DND-41 (cell line): ENCODE results near the gene CDYL2.

ENCODE experiments used
- ATAC-seq: fragments of 200-7000 bp; cut with Tn5 transposase; 3 replicates; pipeline ENCODE4 v1.9.1; 2021; ENCODE audit warnings: low read depth; ENCODE audit not compliant: insufficient read depth
- DNase-seq: peaks from one replicate; pipeline ENCODE4 v3.0.0-alpha.2; 2020
- H2AFZ ChIP-seq: 2 replicates; pipeline ENCODE4 v1.6.0; 2012; ENCODE audit warnings: low read depth, low read length
- H3K27ac ChIP-seq: 2 replicates; pipeline ENCODE4 v1.5.1; 2012; ENCODE audit warnings: low read length, inconsistent platforms
- H3K27me3 ChIP-seq: fragments of 200-600 bp; sonication (generic); 2 replicates; pipeline ENCODE4 v1.6.0; 2012; ENCODE audit warnings: low read length, mild to moderate bottlenecking, inconsistent platforms; ENCODE audit not compliant: insufficient read depth, poor library complexity
- H3K36me3 ChIP-seq: 2 replicates; pipeline ENCODE4 v1.5.1; 2012; ENCODE audit warnings: low read length, inconsistent platforms; ENCODE audit not compliant: insufficient read depth
- H3K4me1 ChIP-seq: 2 replicates; pipeline ENCODE4 v1.5.1; 2012; ENCODE audit warnings: mild to moderate bottlenecking, low read length; ENCODE audit not compliant: insufficient read depth
- H3K4me2 ChIP-seq: 2 replicates; pipeline ENCODE4 v1.6.0; 2012; ENCODE audit warnings: mild to moderate bottlenecking, moderate library complexity, low read length, inconsistent platforms; ENCODE audit not compliant: insufficient read depth
- H3K4me3 ChIP-seq, 2 experiments: fragments of 200-600 bp in 1 of 2; shearing (Covaris generic) in 1 of 2; 2 replicates each; pipeline ENCODE4 v1.5.1; 2012 to 2016; ENCODE audit warnings: inconsistent platforms in 2 of 2, low read length in 2 of 2, mild to moderate bottlenecking in 2 of 2, low read depth in 1 of 2, moderate library complexity in 1 of 2
- H3K79me2 ChIP-seq: 2 replicates; pipeline ENCODE4 v1.6.0; 2012; ENCODE audit warnings: low read length, inconsistent platforms; ENCODE audit not compliant: insufficient read depth
- H3K9ac ChIP-seq: 2 replicates; pipeline ENCODE4 v1.6.0; 2012; ENCODE audit warnings: low read depth, mild to moderate bottlenecking, inconsistent platforms, low read length, moderate library complexity
- H3K9me3 ChIP-seq: 2 replicates; pipeline ENCODE4 v1.5.1; 2012; ENCODE audit warnings: low read length, moderate library complexity, mild to moderate bottlenecking, inconsistent platforms; ENCODE audit not compliant: insufficient read depth, severe bottlenecking
- H4K20me1 ChIP-seq: 2 replicates; pipeline ENCODE4 v1.6.0; 2012; ENCODE audit warnings: low read length; ENCODE audit not compliant: insufficient read depth
- EZH2 ChIP-seq: IDR thresholded peaks from 3 replicates; pipeline ENCODE4 v1.6.1; 2012; ENCODE audit warnings: borderline replicate concordance, low read depth, mild to moderate bottlenecking, moderate library complexity, low read length, inconsistent platforms; ENCODE audit not compliant: severe bottlenecking
- TF ChIP-seq, protein P1 (sequence below): IDR thresholded peaks from 2 replicates; pipeline ENCODE4 v1.5.1; 2012; ENCODE audit warnings: borderline replicate concordance, low read length, moderate library complexity, mild to moderate bottlenecking; ENCODE audit not compliant: poor library complexity, severe bottlenecking; ENCODE audit errors: extremely low read depth

The CDYL2 gene

DNA sequence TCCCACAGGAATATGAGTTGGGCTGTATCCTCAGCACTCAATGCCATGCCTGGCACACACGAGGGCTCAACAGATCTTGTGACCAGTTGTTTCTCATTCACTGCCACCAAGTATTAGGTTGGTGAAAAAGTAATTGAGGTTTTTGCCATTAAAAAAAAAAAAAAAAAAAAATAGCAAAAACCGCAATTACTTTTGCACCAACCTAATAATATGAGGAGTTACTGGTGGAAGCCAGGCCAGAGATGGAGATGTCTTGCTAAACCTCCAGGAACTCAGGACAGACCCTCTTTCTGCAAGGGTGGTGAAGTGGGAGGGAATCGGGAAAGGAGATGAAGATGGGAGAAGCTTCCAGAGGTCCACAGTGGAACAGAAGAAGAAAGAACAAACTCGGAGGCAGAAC, 139.0 kb downstream of the CDYL2 start:
- Histone ChIP-seq H3K4me3 (no peak overlapping the region), H3K27me3 (no peaks in the 10 kb centered on the region), H3K9ac (no peak overlapping the region), H4K20me1 (no peaks in the 10 kb centered on the region), H3K4me2 (no peak overlapping the region), H3K27ac (no peak overlapping the region), H3K79me2 (no peaks in the 10 kb centered on the region), H3K36me3 (no peaks in the 10 kb centered on the region), H3K9me3 (no peaks in the 10 kb centered on the region), H3K4me1 (no peaks in the 10 kb centered on the region), H2AFZ (no peak overlapping the region)
- no peak for DNase-seq
- TF ChIP-seq EZH2: no peak
- TF ChIP-seq, protein P1, sequence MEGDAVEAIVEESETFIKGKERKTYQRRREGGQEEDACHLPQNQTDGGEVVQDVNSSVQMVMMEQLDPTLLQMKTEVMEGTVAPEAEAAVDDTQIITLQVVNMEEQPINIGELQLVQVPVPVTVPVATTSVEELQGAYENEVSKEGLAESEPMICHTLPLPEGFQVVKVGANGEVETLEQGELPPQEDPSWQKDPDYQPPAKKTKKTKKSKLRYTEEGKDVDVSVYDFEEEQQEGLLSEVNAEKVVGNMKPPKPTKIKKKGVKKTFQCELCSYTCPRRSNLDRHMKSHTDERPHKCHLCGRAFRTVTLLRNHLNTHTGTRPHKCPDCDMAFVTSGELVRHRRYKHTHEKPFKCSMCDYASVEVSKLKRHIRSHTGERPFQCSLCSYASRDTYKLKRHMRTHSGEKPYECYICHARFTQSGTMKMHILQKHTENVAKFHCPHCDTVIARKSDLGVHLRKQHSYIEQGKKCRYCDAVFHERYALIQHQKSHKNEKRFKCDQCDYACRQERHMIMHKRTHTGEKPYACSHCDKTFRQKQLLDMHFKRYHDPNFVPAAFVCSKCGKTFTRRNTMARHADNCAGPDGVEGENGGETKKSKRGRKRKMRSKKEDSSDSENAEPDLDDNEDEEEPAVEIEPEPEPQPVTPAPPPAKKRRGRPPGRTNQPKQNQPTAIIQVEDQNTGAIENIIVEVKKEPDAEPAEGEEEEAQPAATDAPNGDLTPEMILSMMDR: no peak
- ATAC-seq: no peak

DNA sequence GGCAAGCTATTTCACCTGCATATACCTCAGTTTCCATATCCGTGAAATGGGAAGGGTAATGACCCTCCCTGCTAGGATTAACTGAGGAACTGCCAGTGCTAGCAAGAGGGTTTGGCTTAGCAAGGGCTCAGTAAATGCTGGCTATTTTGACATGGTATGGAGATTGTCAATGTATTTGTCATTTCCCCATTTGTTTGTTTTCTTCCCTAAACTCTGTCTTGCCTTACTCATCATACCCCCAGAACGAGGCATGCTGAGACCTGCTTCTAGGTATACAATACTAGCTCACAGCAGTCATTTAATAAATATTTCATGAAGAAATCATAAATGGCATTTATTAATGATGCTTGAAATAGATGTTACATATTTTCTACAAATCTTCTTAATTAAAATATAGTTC, 139.6 kb downstream of the CDYL2 start:
- TF ChIP-seq, protein P1: no peak
- no peak for TF ChIP-seq EZH2
- Histone ChIP-seq H3K79me2 (no peaks in the 10 kb centered on the region), H3K4me3 (no peak overlapping the region), H3K27me3 (no peaks in the 10 kb centered on the region), H3K36me3 (no peaks in the 10 kb centered on the region), H3K4me1 (no peaks in the 10 kb centered on the region), H4K20me1 (no peaks in the 10 kb centered on the region), H3K9ac (no peak overlapping the region), H3K9me3 (no peaks in the 10 kb centered on the region), H3K4me2 (no peak overlapping the region), H2AFZ (no peak overlapping the region), H3K27ac (no peak overlapping the region)
- ATAC-seq (no peak), DNase-seq (no peak)

DNA sequence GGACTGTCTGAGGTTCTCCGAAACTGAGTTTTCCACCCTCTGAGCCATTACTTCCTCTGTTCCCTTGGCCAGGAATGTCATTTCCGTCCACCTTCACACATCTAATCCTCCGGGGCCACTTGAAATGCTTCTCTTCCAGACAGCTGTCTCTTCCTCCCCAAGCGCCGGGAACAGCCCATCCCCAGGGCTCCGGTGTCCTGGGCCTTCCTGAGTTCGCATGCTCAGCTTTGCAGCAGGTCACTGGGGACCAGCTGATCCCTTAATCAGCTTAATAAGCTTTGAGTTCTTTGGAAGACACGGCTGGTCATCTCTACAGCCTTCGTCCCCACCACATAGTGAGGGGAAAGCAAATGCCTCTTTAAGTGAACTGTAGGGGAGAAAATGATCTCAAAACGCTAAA, 140.2 kb downstream of the CDYL2 start:
- ATAC-seq (no peak), DNase-seq (no peak)
- Histone ChIP-seq H3K27me3 (no peaks in the 10 kb centered on the region), H3K79me2 (no peaks in the 10 kb centered on the region), H3K9me3 (no peaks in the 10 kb centered on the region), H3K9ac (no peak overlapping the region), H3K4me2 (no peak overlapping the region), H3K4me3 (no peak overlapping the region), H3K4me1 (no peaks in the 10 kb centered on the region), H3K36me3 (no peaks in the 10 kb centered on the region), H2AFZ (no peak overlapping the region), H3K27ac (no peak overlapping the region), H4K20me1 (no peaks in the 10 kb centered on the region)
- TF ChIP-seq EZH2: no peak
- TF ChIP-seq, protein P1: no peak

DNA sequence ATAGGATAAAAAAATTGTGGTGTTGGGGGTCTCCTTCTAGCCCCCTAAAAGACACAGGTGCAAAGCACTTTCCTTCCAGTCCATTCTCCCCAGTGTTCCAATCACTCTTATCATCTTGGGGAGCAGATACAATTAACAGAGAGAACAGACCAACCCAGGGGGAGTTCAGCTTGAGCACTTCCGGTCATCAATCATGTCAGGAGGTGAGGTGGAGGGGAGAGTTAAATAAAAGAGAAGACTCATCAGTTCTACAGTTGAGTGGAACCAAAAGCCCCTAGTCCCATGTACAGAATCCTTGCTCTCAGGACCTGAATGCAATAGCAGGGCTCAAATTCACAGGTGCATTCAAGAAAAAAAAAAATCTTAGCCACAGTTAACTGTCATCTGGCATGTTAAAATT, 141.3 kb downstream of the CDYL2 start:
- H3K9me3 ChIP-seq: no peaks in the 10 kb centered on the region
- TF ChIP-seq, protein P1: no peak
- TF ChIP-seq EZH2: no peak
- no peak overlapping the region for H3K4me2 ChIP-seq
- no peak overlapping the region for H3K4me3 ChIP-seq
- no peak for DNase-seq
- no peaks in the 10 kb centered on the region for H4K20me1 ChIP-seq
- H2AFZ ChIP-seq: no peak overlapping the region
- no peaks in the 10 kb centered on the region for H3K27me3 ChIP-seq
- no peaks in the 10 kb centered on the region for H3K79me2 ChIP-seq
- H3K4me1 ChIP-seq: no peaks in the 10 kb centered on the region
- H3K36me3 ChIP-seq: no peaks in the 10 kb centered on the region
- no peak overlapping the region for H3K27ac ChIP-seq
- no peak for ATAC-seq
- no peak overlapping the region for H3K9ac ChIP-seq
